K562 (cell line): ENCODE results near the gene SRGN. TPM values are rescaled to one million over a fixed set of nuclear protein-coding genes. Genes with fewer than 3 reads are reported as not detected.

Source experiments
- ATAC-seq: fragments of 200-7000 bp; cut with Tn5 transposase; 3 replicates; pipeline ENCODE4 v1.9.1; 2020; ENCODE audit warnings: moderate library complexity
- BruUV-seq: library from RNA; stranded (reverse); fragments of 400-500 nt; replicated peaks from 2 replicates; lab custom pipeline; 2021; lab: Mats Ljungman, UMichigan
- CTCF ChIA-PET: fragments of 300-600 bp; formaldehyde crosslinking; extraction: SDS; loops from one replicate; lab custom pipeline; 2021; ENCODE audit warnings: low intra/inter-chr PET ratio; lab: Yijun Ruan, JAX
- POLR2A ChIA-PET: fragments of 300-600, 350-650 bp; sonication (Branson Sonifier 250); formaldehyde crosslinking; extraction: SDS; loops from one replicate; lab custom pipeline; 2021; ENCODE audit warnings: antibody characterized with exemption, inconsistent platforms; lab: Yijun Ruan, JAX
- DNase-seq, 4 experiments: peaks; one replicate each; pipeline versions ENCODE4 v3.0.0 to v3.0.0-alpha.2; 2011 to 2018; ENCODE audit warnings: low spot score in 3 of 4, mixed read lengths in 3 of 4; ENCODE audit errors: extremely low read depth in 1 of 4
- FAIRE-seq: peaks from 2 replicates; lab custom pipeline; 2011; peaks lifted over from hg19 to GRCh38; lab: Jason Lieb, UNC
- H2AFZ ChIP-seq: 2 replicates; pipeline ENCODE4 v1.6.0; 2011; ENCODE audit warnings: low read depth, low read length, control low read depth, inconsistent platforms
- H3K27ac ChIP-seq: fragments of 200-600 bp; 3 replicates; pipeline ENCODE4 v1.8.0; 2011; ENCODE audit warnings: low read depth, mild to moderate bottlenecking, control low read depth, inconsistent platforms, low read length, moderate library complexity, mixed read lengths; ENCODE audit errors: extremely low read depth
- H3K27me3 ChIP-seq, 2 experiments: fragments of 300-600 bp in 1 of 2; 2 replicates in 1 of 2; 3 replicates in 1 of 2; pipeline versions ENCODE4 v1.6.0 to v1.8.0; 2011; ENCODE audit warnings: inconsistent platforms in 2 of 2, low read length in 2 of 2, mild to moderate bottlenecking in 1 of 2, mixed read lengths in 1 of 2, moderate library complexity in 1 of 2; ENCODE audit not compliant: control insufficient read depth in 2 of 2, insufficient read depth in 2 of 2
- H3K36me3 ChIP-seq: fragments of 300-600 bp; 3 replicates; pipeline ENCODE4 v1.8.0; 2011; ENCODE audit warnings: mild to moderate bottlenecking, low read length, inconsistent platforms; ENCODE audit not compliant: control insufficient read depth, insufficient read depth
- H3K4me1 ChIP-seq, 2 experiments: fragments of 200-600 bp in 1 of 2; replicated peaks in 1 of 2; 2 replicates in 1 of 2; 3 replicates in 1 of 2; pipeline versions ENCODE4 v1.5.1 to v1.8.0; 2011; ENCODE audit warnings: inconsistent platforms in 2 of 2, low read length in 2 of 2, mild to moderate bottlenecking in 1 of 2, mixed read lengths in 1 of 2, moderate library complexity in 1 of 2; ENCODE audit not compliant: control insufficient read depth in 2 of 2, insufficient read depth in 2 of 2
- H3K4me2 ChIP-seq: 2 replicates; pipeline ENCODE4 v1.6.1; 2011; ENCODE audit warnings: low read length, control low read depth, inconsistent platforms, mixed read lengths; ENCODE audit not compliant: insufficient read depth
- H3K4me3 ChIP-seq: fragments of 200-600 bp; sonication (generic), shearing (Covaris generic); 2 replicates; pipeline ENCODE4 v1.5.1; 2016; ENCODE audit warnings: control low read depth, inconsistent platforms
- H3K79me2 ChIP-seq: fragments of 200-600 bp; 3 replicates; pipeline ENCODE4 v1.8.0; 2011; ENCODE audit warnings: low read length, inconsistent platforms; ENCODE audit not compliant: control insufficient read depth, insufficient read depth
- H3K9ac ChIP-seq, 2 experiments: 2 replicates each; pipeline versions ENCODE4 v1.6.0 to v1.6.1; 2011; ENCODE audit warnings: low read depth in 2 of 2, low read length in 2 of 2, control low read depth in 1 of 2, inconsistent platforms in 1 of 2, mild to moderate bottlenecking in 1 of 2, mixed read lengths in 1 of 2; ENCODE audit not compliant: insufficient read depth in 1 of 2
- H3K9me1 ChIP-seq: one replicate; pipeline ENCODE4 v1.6.0; 2011; ENCODE audit warnings: inconsistent platforms, mild to moderate bottlenecking, low read length, moderate library complexity; ENCODE audit not compliant: control insufficient read depth, insufficient read depth
- H3K9me3 ChIP-seq: replicated peaks from 2 replicates; pipeline ENCODE4 v1.5.1; 2011; ENCODE audit warnings: low read depth, low read length, inconsistent platforms; ENCODE audit not compliant: control insufficient read depth, insufficient read depth
- H4K20me1 ChIP-seq: replicated peaks from 2 replicates; pipeline ENCODE4 v1.6.1; 2011; ENCODE audit warnings: low read length, inconsistent platforms, mixed read lengths; ENCODE audit not compliant: control insufficient read depth, insufficient read depth
- CREB3L1 ChIP-seq: fragments of 450-650 bp; IDR thresholded peaks from 2 replicates; pipeline ENCODE4 v1.6.1; 2014; ENCODE audit warnings: low read depth, mild to moderate bottlenecking, moderate library complexity, borderline replicate concordance
- DMBX1 ChIP-seq: fragments of 250-450 bp; sonication (Bioruptor Pico); IDR thresholded peaks from 2 replicates; pipeline ENCODE4 v1.8.0; 2022; ENCODE audit warnings: inconsistent platforms, mild to moderate bottlenecking, moderate library complexity, borderline replicate concordance
- ETS2 ChIP-seq: IDR thresholded peaks from 2 replicates; pipeline ENCODE4 v1.6.1; 2016; ENCODE audit warnings: borderline replicate concordance, missing genetic modification characterization, mild to moderate bottlenecking, moderate library complexity, missing compliant biosample characterization; ENCODE audit not compliant: poor library complexity, severe bottlenecking
- FOXK1 ChIP-seq: sonication (generic); formaldehyde crosslinking; IDR thresholded peaks from 2 replicates; pipeline ENCODE4 v1.8.0; 2022; ENCODE audit warnings: missing genetic modification reagents, mild to moderate bottlenecking, borderline replicate concordance
- KAT2B ChIP-seq: IDR thresholded peaks from one replicate; pipeline ENCODE4 v1.6.1; 2012; ENCODE audit warnings: low read depth, mild to moderate bottlenecking, control low read depth, inconsistent platforms, low read length, moderate library complexity
- RNF2 ChIP-seq: sonication (generic); IDR thresholded peaks from 2 replicates; pipeline ENCODE4 v1.6.1; 2016
- TRIM24 ChIP-seq, 2 experiments: fragments of 450-650 bp; IDR thresholded peaks; 2 replicates each; pipeline ENCODE4 v1.6.1; 2016
- ZKSCAN8 ChIP-seq: fragments of 200-800 bp; sonication (Bioruptor generic); IDR thresholded peaks from 2 replicates; pipeline ENCODE4 v1.6.1; 2016; ENCODE audit warnings: missing genetic modification characterization, missing compliant biosample characterization
- WGBS: fragments of 100-300 bp; shearing (Covaris generic); methylation state at CpG from one replicate; pipeline ENCODE4 v1.1.6; 2016; ENCODE audit warnings: low coverage, mixed read lengths; ENCODE audit not compliant: insufficient coverage; ENCODE audit errors: missing lambda C conversion rate; 5-methylcytosine and 5-hydroxymethylcytosine counted together
- in situ Hi-C: fragments of 300-500 bp; cut with MboI; formaldehyde crosslinking; loops from 4 replicates; pipeline ENCODE4 v1.15.0; 2018; ENCODE audit warnings: inconsistent platforms, mixed read lengths
- intact Hi-C: fragments of 100-400 bp; cut with micrococcal nuclease; formaldehyde crosslinking; loops from 2 replicates; pipeline ENCODE4 v1.14.2; 2022
- polyA plus RNA-seq, 8 experiments: library from polyadenylated mRNA; depleted of rRNA in 4 of 8; stranded (reverse) in 5 of 8; unstranded in 3 of 8; fragments of >200 nt; fragmentation: Nextera tagmentation in 2 of 8; fragmentation: Illumina TruSeq in 1 of 8; extraction: Ambion mirVana in 2 of 8; extraction: Trizol in 1 of 8; gene quantifications; 2 replicates each; pipeline versions ENCODE4 v1.2.1 to v1.2.3, GENCODE V29; 2011 to 2014; ENCODE audit warnings: inconsistent platforms in 1 of 8, missing spikeins in 1 of 8
- total RNA-seq, 7 experiments: library from RNA; depleted of rRNA in 6 of 7; stranded (reverse); fragments of >200 nt in 6 of 7; fragmentation: Illumina TruSeq in 2 of 7; extraction: Trizol in 2 of 7; gene quantifications; 2 replicates each; pipeline versions ENCODE4 v1.2.1 to v1.2.3, GENCODE V29; 2011 to 2021; ENCODE audit warnings: low replicate concordance in 1 of 7

Gene SRGN
- total and polyA plus RNA-seq, 9 of the 15 experiments (the other 6 are each of a cell fraction or from before 2014, with no cell fraction given): 136 to 304 (median 180) TPM

GRCh38 chr10:69130251-69130650, 42.3 kb downstream of the SRGN start:
- intact Hi-C loops: no loop called here
- H3K27ac ChIP-seq: peak overlapping the region; percentile 27; the same call in 1 of the 3 replicates
- ChIA-PET POLR2A (interaction anchor here (0.5 to 1.2 kb wide), 4 partner anchors 8 to 193 kb away, joined by 3 to 5 read pairs (median 4); no protein-coding TSS in a partner anchor), CTCF (no interaction called here)
- in situ Hi-C loops: no loop called here
- no TSS peak for BruUV-seq
- no peaks in the 10 kb centered on the region for H3K9me3 ChIP-seq
- TF ChIP-seq FOXK1 (CRISPR knock-in tag) (no peak), KAT2B (no peak), ETS2 (tag) (no peak), DMBX1 (CRISPR knock-in tag) (no peak), TRIM24 (IDR thresholded peaks at IDR 0.05) (peak in 1 of 2 experiments; percentile 28; a peak in 1 of 4 replicates), RNF2 (no peak), CREB3L1 (no peak), ZKSCAN8 (CRISPR knock-in tag) (no peak)
- DNase-seq (no peak), ATAC-seq (peak; percentile 31), FAIRE-seq (peak; percentile 15)
- no peak overlapping the region for H2AFZ ChIP-seq
- no peaks in the 10 kb centered on the region for H3K27me3 ChIP-seq
- H3K9ac ChIP-seq: no peak overlapping the region
- no peak overlapping the region for H3K4me2 ChIP-seq
- H3K36me3 ChIP-seq: peaks cover 34% of the 10 kb centered on the region
- H3K4me1 ChIP-seq: peaks cover 2 to 12% of the 10 kb centered on the region in 2 experiments; a peak in 2 of 5 replicates
- H3K4me3 ChIP-seq: no peak overlapping the region
- no peaks in the 10 kb centered on the region for H3K9me1 ChIP-seq
- peaks cover 93% of the 10 kb centered on the region for H3K79me2 ChIP-seq
- no peaks in the 10 kb centered on the region for H4K20me1 ChIP-seq
- 10% methylated on average over 2 of the region's 2 CpGs for WGBS
